Transverse colon (tissue), 4 donors: ENCODE results near the gene IL12B. TPM values are rescaled to one million over a fixed set of nuclear protein-coding genes. Genes with fewer than 3 reads are reported as not detected.
"Not testable (repeated sequence)": the region's sequence is repeated elsewhere in the genome, so short reads cannot be mapped to it uniquely, and the experiment has no call there.

Source experiments
- DNase-seq: peaks from one replicate; pipeline ENCODE4 v3.0.0-alpha.2; 2019
- H3K27ac ChIP-seq, 4 donors: fragments of 200-600 bp; sonication (generic); 2 replicates each; pipeline ENCODE4 v1.5.1; 2016 to 2018; ENCODE audit warnings: inconsistent platforms in 4 of 4
- H3K27me3 ChIP-seq: fragments of 200-600 bp; sonication (generic); 2 replicates; pipeline ENCODE4 v1.5.1; 2017; ENCODE audit warnings: inconsistent platforms
- H3K36me3 ChIP-seq, 4 donors: fragments of 200-600 bp; sonication (generic); 2 replicates each; pipeline ENCODE4 v1.5.1; 2017 to 2019; ENCODE audit warnings: inconsistent platforms in 4 of 4
- H3K4me1 ChIP-seq, 4 donors: fragments of 200-600 bp; sonication (generic); 2 replicates each; pipeline ENCODE4 v1.5.1; 2017 to 2020; ENCODE audit warnings: inconsistent platforms in 4 of 4
- H3K4me3 ChIP-seq, 4 donors: fragments of 200-600 bp; sonication (generic); 1 replicate in 1 of 4; 2 replicates in 3 of 4; pipeline versions ENCODE4 v1.5.1 to v1.6.1; 2017 to 2019; ENCODE audit warnings: inconsistent platforms in 4 of 4
- H3K9me3 ChIP-seq, 2 donors: fragments of 200-600 bp; sonication (generic); 2 replicates each; pipeline ENCODE4 v1.5.1; 2017 to 2019; ENCODE audit warnings: inconsistent platforms in 2 of 2
- EP300 ChIP-seq: sonication (generic); formaldehyde crosslinking; IDR thresholded peaks from one replicate; pipeline ENCODE4 v1.6.1; 2017; ENCODE audit warnings: antibody characterized with exemption, low read depth
- POLR2A ChIP-seq: fragments of 450-650 bp; IDR thresholded peaks from one replicate; pipeline ENCODE4 v1.6.1; 2016; ENCODE audit warnings: antibody characterized with exemption, mild to moderate bottlenecking, moderate library complexity
- POLR2AphosphoS5 ChIP-seq, 3 donors: sonication (generic); formaldehyde crosslinking; IDR thresholded peaks; one replicate each; pipeline ENCODE4 v1.6.1; 2016; ENCODE audit warnings: antibody characterized with exemption in 3 of 3
- WGBS, 2 donors: methylation state at CpG; one replicate each; pipeline ENCODE4 v1.1.5; 2018; ENCODE audit warnings: low coverage in 1 of 2; 5-methylcytosine and 5-hydroxymethylcytosine counted together
- in situ Hi-C, 4 donors: fragments of 200-750 bp; cut with MboI; loops; one replicate each; pipeline versions ENCODE4 v1.15.0 to v1.15.1; 2017; ENCODE audit warnings: low sequenced_read_pairs in 3 of 4, low pct_ligation_motif_present in 1 of 4, low pct_unique_long_range_greater_than_20kb in 1 of 4
- intact Hi-C: fragments of 100-400 bp; cut with DNase I; formaldehyde crosslinking; loops from one replicate; pipeline ENCODE4 v1.15.1; 2023; ENCODE audit warnings: low total_unique reads
- total RNA-seq, 4 donors: library from RNA; depleted of rRNA; stranded (reverse); fragments of >200 nt; gene quantifications; one replicate each; pipeline ENCODE4 v1.1.0, GENCODE V29; 2016
- TF ChIP-seq, protein P1 (sequence below), 5 experiments: fragments of 200-600 bp in 3 of 5; fragments of 450-650 bp in 2 of 5; sonication (generic) in 3 of 5; IDR thresholded peaks; 1 replicate in 2 of 5; 2 replicates in 3 of 5; pipeline ENCODE4 v1.5.1; 2016 to 2017; ENCODE audit warnings: antibody characterized with exemption in 5 of 5, inconsistent platforms in 3 of 5, mild to moderate bottlenecking in 2 of 5, moderate library complexity in 1 of 5

The IL12B gene
- not detected for total RNA-seq

- H3K4me3 ChIP-seq: peak within 1 kb of the TSS in 3 of 4 donors; percentile 19 to 44 (median 36)
- no peak for DNase-seq
- peaks cover 0 to 8% (median 2%) of the 10 kb centered on the region in 4 donors for H3K4me1 ChIP-seq
- intact Hi-C loops: no loop called here
- H3K36me3 ChIP-seq: no peaks in the 10 kb centered on the region
- no peak for TF ChIP-seq EP300
- TF ChIP-seq POLR2A: no peak
- TF ChIP-seq, protein P1, sequence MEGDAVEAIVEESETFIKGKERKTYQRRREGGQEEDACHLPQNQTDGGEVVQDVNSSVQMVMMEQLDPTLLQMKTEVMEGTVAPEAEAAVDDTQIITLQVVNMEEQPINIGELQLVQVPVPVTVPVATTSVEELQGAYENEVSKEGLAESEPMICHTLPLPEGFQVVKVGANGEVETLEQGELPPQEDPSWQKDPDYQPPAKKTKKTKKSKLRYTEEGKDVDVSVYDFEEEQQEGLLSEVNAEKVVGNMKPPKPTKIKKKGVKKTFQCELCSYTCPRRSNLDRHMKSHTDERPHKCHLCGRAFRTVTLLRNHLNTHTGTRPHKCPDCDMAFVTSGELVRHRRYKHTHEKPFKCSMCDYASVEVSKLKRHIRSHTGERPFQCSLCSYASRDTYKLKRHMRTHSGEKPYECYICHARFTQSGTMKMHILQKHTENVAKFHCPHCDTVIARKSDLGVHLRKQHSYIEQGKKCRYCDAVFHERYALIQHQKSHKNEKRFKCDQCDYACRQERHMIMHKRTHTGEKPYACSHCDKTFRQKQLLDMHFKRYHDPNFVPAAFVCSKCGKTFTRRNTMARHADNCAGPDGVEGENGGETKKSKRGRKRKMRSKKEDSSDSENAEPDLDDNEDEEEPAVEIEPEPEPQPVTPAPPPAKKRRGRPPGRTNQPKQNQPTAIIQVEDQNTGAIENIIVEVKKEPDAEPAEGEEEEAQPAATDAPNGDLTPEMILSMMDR (IDR thresholded peaks at IDR 0.05): no peak
- TF ChIP-seq POLR2AphosphoS5 (IDR thresholded peaks at IDR 0.05): no peak
- in situ Hi-C loops: no loop called here
- no peak within 1 kb of the TSS for H3K27ac ChIP-seq
- H3K27me3 ChIP-seq: peaks cover 21% of the 10 kb centered on the region
- 50% methylated on average over 2 of the region's 4 CpGs for WGBS, 2 donors
- no peaks in the 10 kb centered on the region for H3K9me3 ChIP-seq
These were observed at the start of gene IL12B for GRCh38 chr5:159330131-159330800. Gene IL12B (minus strand): TSS chr5:159330487. CDS start chr5:159326782, 3,705 bp downstream.

DNA sequence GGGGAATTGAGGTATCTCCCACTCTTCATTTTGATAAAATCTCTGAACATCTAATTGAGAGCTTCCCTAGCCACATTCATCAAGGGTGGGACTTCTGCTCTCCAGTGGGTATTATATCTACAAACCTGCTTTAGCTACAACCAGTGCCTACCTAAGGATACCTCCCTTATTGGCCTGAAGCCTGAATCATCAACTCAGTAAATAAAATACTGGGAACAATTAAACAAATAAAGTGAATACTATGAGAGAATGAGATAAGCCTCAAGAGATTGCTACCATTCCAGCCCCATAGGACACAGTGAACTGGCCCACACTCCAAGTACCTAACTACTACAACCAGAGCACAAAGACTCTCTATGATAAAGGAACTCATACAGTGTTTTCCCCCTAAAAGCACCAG is 47.4 kb upstream of the IL12B start:
- H3K4me3 ChIP-seq: no peak overlapping the region
- no peaks in the 10 kb centered on the region for H3K4me1 ChIP-seq
- no peaks in the 10 kb centered on the region for H3K36me3 ChIP-seq
- in situ Hi-C loops (no loop called here), intact Hi-C loops (no loop called here)
- no peak for DNase-seq
- no peak overlapping the region for H3K27ac ChIP-seq
- H3K27me3 ChIP-seq: no peaks in the 10 kb centered on the region
- peaks cover 9 to 13% of the 10 kb centered on the region in 2 donors for H3K9me3 ChIP-seq
- TF ChIP-seq, protein P1 (IDR thresholded peaks at IDR 0.05): no peak
- TF ChIP-seq POLR2AphosphoS5 (IDR thresholded peaks at IDR 0.05) (no peak), POLR2A (no peak), EP300 (no peak)

- H3K36me3 ChIP-seq, H3K4me1 ChIP-seq, H3K27ac ChIP-seq, H3K9me3 ChIP-seq, DNase-seq, in situ Hi-C loops, H3K27me3 ChIP-seq, H3K4me3 ChIP-seq, intact Hi-C loops: not testable (repeated sequence)
- 27 to 43% methylated on average over 1 of the region's 1 CpG for WGBS, 2 donors
These were observed 37.6 kb upstream of the IL12B start for GRCh38 chr5:159367866-159368265.

DNA sequence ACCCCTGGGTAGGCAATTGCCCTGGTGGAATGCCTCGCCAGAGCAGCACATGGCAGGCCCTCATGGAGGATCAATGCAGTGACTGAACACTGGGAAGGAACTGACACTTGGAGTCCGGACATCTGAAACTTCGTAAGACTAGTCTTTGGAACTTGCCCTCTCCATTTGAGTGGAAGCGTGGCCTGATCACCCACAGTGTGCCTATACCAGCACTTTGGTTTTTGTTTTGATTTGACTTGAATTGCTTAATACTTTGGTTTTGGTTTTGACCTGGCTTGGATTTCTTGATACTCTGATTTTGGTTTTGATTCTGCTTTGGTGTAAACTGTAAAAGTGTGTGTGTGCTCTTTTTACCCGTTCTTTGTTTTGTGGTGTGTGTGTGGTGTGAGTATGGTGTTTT is 36.5 kb upstream of the IL12B start:
- H3K27ac ChIP-seq, H3K27me3 ChIP-seq, intact Hi-C loops, H3K9me3 ChIP-seq, H3K4me1 ChIP-seq, H3K4me3 ChIP-seq, in situ Hi-C loops, H3K36me3 ChIP-seq, DNase-seq: not testable (repeated sequence)
- 80 to 90% methylated on average over 2 to 5 of the region's 5 CpGs for WGBS, 2 donors

GRCh38 chr5:159362220-159362619 is 31.9 kb upstream of the IL12B start:
- no peak for DNase-seq
- intact Hi-C loops: no loop called here
- Histone ChIP-seq H3K9me3 (no peaks in the 10 kb centered on the region), H3K27me3 (no peaks in the 10 kb centered on the region), H3K4me1 (no peaks in the 10 kb centered on the region), H3K36me3 (no peaks in the 10 kb centered on the region), H3K27ac (no peak overlapping the region), H3K4me3 (no peak overlapping the region)
- TF ChIP-seq POLR2AphosphoS5 (IDR thresholded peaks at IDR 0.05): no peak
- TF ChIP-seq, protein P1 (IDR thresholded peaks at IDR 0.05): no peak
- no peak for TF ChIP-seq EP300
- no peak for TF ChIP-seq POLR2A
- in situ Hi-C loops: no loop called here

- WGBS, 2 donors: 67 to 74% methylated on average over 7 of the region's 7 CpGs
- H3K9me3 ChIP-seq, H3K4me3 ChIP-seq, H3K36me3 ChIP-seq, H3K27me3 ChIP-seq, DNase-seq, intact Hi-C loops, H3K4me1 ChIP-seq, in situ Hi-C loops, H3K27ac ChIP-seq: not testable (repeated sequence)
These were observed 29.6 kb upstream of the IL12B start for GRCh38 chr5:159359871-159360270.
